Activated T-helper 1 cell treated with Interleukin-2 at 50 U/mL for 16 hours (primary cell): Measurements from ENCODE around the gene CACNB2.

Source experiments
- DNase-seq: peaks from one replicate; pipeline ENCODE4 v3.0.0-alpha.2; 2020; ENCODE audit warnings: low read depth

Gene CACNB2

DNA sequence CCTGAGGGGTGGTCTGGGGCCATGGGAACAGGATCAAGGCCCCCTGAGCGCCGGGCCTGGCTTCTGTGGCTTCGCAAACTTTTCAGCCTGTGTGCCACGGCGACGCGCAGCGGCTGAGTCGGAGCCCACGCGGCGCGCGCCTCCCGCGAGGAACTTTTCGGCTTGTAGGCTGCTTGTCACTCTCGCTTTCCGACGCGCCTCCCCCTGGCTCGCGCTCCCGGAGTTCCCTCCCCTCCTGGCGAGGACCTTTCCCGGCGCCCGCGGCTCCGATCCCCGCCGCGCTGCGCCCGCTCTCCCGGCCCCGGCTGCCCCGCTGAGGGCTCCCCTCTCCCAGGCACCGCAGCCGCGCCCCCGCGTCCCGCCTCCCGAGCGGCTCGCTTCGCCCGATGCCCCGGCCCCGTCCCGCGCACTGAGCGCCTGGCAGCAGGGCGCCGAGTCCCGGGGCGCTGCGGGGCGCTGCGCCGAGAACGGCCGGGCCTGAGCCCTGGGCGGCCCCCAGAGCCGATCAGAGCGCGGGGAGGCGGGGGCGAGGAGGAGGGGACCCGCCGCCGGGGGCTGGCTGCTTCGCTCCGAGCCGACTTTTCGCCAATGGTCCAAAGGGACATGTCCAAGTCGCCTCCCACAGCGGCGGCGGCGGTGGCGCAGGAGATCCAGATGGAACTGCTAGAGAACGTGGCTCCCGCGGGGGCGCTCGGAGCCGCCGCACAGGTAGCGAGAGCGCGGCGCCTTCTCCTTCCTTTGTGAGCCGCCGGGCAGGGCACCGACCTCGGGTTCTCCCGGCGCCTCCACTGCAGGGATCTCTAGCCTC, at the start of gene CACNB2:
TSS of gene CACNB2 (plus strand) at position 276 of the 808 bp plus-strand sequence.
- DNase-seq: no peak

DNA sequence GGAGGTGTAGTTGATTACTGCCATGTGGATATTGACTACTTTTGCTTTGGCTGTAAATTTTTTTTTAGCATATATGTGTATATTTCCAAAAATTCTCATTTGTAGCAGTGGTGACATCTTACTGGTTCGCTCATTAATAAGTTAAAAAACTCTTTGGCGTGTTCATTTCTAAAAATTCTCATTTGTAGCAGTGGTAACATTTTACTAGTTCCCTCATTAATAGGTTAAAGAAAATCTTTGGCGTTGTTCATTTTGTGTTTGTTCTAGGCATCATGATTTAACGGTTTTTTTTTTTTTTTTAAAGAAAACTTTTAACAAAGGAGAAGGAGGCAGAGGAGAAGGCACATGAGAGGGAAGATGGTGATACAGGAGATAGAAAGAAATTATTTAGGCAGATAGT, 45.9 kb upstream of the CACNB2 start:
- DNase-seq: no peak

DNA sequence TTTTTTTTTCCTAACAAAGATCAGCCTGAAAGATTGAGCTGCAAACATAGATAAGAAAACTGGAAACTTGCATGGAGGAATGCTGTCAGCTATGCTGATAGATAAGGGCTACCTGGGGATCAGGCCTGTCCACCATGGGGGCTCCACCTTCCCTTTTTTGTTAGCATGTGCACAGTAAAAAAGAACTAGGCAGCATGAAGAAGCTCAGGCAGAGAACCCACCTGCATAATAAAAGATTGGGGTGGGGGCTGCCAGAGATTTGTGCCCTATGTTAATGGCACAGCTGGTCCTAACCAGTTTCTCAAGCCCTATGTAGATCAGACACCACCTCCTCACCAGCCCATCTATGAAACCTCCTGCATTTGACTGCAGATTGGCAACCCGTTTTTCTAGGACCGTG, 45.4 kb upstream of the CACNB2 start:
- DNase-seq: no peak

DNA sequence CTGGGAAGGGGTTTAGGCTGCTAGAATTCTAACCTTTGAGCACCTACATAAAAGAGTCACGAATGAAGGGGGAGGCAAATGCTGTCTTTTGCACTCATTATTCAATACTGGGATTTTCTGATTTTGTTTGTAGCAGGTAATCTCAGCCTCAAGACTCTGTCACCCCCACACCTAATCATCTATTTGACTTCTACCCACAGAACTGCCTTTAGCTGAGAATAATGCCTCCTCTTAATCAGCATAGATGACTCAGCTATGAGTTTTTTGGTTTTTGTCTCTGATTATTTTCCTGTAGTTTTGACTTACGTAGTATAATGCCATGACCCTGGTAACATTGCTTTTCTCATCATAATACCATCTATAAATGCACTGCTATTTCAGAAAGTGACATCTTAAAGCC, 42.7 kb upstream of the CACNB2 start:
- DNase-seq: no peak

DNA sequence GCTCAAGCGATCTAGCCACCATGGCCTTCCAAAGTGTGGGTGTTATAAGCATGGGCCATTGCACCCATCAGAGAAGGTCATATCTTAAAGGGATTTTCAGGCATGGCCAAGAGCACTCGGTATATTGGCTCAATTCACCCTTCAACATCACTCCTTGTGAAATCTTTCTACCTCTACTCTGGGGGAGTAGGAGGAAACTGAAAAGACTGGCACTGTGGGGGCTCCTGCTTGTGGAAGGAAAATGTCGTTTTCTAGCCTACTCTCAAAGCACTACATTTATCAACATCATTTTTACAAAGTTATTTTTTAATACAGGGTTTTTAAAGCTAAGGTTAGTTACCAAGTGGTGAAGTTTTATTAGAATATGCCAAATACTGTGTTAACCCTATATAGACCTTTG, 42.0 kb upstream of the CACNB2 start:
- DNase-seq: no peak

DNA sequence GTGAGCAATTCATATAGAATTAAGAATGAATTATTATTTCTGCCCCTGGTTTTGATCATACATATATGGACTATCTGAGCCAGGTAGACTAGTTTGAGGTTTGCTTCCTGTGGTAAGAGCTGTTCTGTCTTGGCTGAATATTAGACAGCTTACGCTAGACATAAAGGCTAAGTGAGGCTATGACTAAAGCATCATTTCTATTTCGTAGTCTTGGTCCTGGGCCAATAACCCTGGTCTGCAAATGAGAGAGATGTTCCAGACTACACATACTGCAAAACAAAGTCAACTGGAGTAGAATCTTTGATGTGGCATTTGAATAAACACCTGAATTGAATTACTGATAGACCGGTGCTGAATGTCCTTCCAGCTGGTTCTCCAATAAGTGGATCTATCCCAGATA, 40.8 kb upstream of the CACNB2 start:
- DNase-seq: no peak

DNA sequence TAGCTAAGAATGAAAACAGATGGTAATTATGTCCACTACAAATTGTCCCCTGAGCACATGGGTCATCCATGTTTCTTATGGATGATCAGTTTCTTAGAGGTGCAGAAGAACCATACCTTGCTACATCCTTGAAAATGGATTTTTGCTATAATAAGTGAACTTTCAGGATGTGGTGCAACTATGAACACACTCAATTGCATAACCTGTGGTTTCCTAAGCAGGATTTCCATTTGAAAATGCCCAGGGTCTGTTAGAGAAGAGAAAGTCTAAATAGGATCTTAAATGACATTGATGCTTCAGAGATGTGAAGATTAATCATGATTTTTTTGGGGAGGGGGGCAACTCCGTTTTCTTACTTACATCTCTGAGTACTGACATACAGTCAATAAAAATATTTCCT, 39.6 kb upstream of the CACNB2 start:
- DNase-seq: no peak

DNA sequence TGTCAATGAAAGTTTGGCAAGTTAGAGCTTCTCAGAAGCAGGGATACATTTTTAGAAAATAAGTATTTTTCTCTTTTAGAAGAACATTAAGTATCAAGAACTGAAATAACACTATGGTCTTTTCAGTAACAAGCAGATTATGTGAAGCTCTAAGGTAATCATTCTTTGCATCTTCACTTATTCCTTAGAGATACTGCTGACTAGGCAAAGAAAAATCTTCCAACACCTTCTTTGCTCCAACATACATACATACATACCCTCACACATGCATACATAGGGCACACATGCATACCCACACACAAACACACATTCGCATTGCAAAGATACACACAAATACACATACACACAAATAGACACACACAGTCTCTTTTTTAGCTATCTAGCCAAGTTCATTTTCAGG, 37.8 kb upstream of the CACNB2 start:
- no peak for DNase-seq

DNA sequence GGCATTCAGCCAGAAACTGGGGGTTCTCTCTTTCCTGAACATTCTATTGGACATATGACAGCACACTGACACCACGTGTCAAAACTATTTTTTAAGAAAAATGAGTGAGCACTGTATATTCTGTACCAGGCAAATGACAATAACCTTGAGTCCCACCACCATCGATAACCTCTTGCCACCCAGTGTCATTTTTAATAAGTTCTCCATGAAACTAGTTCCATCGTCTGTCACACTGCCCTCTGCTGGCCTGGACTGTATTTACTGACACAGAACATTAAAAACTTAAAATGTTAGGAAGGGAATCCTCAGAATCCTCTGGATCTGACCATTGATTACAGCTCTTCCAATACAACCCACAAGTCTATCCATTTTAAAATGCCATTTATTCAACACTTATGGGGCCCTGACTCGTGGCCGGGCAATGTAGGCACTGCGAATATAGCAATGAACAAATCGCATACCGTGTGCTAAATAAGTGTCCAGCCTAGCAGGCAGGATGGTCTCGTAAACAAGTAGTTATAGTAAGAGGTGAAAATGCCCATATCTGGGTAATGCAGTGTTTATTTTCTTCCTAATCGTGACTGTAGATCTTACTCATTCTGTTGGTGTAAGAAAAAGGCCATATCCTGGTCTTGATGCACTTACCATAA, 35.9 kb upstream of the CACNB2 start:
- DNase-seq: no peak

DNA sequence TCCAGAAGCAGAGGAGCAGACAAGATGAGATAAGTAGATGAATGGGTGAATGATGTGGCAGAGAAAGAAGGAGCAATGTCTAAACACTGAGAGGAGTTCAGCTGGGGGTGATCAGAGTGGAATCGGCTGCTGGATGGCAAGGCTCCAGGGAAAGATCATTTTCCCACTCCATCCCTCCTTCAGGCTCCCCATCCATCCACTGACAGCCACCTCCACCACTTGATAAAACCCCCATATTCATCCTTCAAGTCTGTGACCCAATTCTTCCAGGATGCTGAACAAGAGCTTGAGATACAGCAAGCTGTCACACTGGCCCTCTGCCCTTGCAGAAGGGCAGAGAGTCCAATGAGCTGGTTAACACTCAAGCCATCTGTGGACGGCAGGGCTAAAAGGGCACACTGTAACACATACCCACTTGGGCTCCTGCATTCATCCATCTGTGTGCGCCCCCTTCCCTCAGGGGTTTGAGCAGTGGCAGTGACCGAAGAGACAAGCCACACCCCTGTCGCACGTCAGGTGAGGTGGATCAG, 30.8 kb upstream of the CACNB2 start:
- DNase-seq: no peak

DNA sequence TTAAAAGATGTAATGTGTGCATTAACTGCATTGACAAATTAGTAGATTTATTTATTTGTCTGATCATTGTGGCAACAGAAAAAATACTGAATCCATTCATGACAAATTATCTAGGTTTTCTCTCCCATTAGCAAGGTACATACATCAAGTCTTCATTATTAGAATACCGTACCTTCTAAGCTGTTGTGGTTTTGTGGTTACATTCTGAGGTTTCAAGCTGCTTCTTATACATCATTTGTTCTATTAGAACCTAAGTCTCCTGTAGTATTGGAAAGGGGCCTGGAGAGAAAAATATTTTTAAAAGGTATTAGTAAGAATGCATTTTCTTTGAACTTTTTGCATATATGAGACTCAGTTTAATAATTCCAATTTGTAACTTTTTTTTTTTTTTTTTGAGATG, 26.3 kb upstream of the CACNB2 start:
- no peak for DNase-seq

DNA sequence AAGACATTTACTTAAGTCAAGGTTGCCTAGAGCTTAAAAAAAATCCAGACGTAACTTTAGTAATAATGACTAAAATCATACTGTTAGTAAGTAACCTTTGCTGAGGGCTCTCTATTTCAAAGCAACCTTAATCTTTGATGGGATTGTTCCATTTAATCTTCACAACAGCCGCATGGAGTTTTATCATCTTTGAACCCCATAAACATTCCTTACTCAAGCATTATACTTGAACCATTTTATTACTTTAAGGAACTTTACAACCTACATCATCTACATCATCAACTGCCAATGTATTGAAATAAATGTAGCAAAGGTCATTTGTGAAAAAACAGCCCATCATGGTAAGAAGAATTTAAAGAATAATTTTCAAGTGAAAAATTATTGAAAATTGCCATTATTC, 22.9 kb upstream of the CACNB2 start:
- no peak for DNase-seq

DNA sequence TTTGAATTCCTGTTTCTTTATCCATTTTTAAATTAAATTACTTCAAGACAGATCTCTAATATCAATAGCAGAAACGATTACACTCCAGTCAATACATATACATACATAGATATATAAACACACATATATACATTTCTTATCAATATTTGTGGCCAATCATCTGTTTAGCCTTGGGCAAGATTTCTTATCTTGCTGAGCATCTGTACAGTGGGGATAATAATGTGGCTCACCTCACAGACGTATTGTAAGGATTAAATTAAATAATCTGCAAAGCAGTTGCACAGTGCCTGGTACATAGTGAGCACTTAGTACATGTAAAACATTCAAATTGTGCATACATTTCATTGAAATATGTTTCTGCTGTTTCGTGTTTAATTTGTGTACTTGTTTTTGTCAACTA, 17.5 kb upstream of the CACNB2 start:
- no peak for DNase-seq

DNA sequence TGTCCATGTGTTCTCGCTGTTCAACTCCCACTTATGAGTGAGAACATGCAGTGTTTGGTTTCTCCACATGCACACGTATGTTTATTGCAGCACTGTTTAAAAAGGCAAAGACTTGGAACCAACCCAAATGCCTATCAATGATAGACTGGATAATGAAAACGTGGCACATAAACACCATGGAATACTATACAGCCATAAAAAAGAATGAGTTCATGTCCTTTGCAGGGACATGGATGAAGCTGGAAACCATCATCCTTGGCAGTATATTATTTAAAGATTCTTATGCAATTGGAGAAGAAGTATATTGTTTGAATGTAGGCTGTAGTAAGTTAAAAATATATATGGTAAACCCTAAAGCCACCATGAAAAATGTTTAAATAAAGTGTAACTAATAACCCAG, 7.2 kb upstream of the CACNB2 start:
- DNase-seq: no peak

DNA sequence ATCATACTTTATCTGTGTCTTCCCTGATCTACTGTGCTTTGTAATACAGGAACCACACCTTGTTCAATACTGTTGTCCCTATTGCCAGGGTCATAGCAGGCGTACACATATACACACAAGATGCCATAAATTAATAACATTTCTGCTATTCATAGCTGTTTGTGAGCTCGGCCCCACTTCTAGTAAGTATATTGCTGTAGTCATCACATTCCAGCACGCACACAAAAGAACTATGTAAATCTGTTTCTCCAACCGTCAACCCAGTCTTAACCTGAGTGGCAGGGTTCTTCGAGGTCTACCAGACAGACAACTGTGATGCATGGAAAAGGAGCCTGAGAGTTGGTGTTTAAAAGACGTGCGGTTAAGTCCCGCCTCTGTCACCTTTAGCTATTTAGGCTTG, 5.7 kb upstream of the CACNB2 start:
- no peak for DNase-seq

DNA sequence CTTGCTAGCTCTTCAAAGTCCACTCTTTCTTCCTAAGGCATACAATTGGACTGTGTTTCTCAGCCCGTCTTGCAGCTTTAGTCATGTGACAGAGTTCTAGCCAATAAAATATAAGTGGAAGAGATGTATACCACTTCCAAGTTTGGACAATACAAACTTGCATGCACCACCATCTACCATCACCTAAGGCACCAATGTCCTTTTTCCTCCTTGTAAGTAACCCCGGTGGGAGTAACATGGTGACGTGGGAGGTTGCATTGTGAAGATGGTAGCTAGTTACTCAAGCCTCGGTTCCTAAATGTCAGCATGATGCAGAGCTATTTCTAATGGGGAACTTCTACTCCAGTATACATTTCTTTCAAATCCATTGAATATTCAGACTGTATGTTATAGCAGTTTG, 5.3 kb upstream of the CACNB2 start:
- no peak for DNase-seq

DNA sequence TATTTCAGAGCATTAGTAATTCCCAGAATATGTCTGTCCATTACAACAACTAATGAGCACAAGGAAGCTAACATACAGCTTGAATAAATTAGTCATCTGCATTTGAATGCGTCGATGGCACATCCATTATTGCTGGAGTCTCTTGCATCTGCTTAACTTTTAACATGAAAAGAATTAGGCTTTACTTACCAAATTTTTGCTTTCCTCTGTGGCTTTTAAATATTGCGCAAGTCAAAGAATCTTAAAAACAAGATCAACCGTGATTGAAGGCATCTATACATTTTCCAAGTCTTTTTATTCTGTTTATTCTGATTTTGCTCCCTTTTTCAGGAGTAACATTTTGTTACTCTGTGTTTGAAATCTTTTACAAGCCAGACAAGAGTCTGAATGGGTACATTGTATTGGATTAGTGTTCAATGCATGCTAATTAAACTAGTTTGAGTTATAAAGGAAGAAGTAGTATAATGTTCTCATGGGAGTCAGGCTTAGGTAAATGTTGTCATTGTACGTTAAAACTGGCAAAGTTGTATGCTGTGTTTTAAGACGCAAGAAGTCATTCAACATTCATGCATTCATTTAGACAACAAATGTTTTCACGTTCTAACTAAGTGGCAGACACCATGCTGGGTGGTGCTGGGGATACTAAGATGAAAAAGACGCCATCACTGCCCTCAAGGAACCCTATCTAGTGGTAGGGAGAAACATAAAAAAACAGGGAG, 4.0 kb upstream of the CACNB2 start:
- no peak for DNase-seq

DNA sequence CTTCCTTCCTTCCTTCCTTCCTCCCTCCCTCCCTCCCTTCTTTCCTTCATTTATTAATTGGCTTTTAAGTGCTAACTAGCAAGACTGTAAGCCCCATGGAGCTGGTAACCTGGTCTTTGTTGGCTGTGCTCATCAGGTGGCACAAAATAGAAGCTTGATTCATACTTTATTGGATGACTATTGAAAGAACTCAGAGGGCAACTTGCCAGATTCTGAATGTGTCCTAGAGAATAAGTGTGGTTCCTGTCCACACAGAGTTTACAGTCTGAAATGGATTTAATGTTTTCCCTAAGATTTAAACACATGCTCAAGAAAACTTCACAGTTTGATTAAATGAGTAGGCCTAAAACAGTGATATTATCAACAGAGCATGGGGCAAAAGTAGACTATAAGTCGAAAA, 3.1 kb upstream of the CACNB2 start:
- DNase-seq: no peak

DNA sequence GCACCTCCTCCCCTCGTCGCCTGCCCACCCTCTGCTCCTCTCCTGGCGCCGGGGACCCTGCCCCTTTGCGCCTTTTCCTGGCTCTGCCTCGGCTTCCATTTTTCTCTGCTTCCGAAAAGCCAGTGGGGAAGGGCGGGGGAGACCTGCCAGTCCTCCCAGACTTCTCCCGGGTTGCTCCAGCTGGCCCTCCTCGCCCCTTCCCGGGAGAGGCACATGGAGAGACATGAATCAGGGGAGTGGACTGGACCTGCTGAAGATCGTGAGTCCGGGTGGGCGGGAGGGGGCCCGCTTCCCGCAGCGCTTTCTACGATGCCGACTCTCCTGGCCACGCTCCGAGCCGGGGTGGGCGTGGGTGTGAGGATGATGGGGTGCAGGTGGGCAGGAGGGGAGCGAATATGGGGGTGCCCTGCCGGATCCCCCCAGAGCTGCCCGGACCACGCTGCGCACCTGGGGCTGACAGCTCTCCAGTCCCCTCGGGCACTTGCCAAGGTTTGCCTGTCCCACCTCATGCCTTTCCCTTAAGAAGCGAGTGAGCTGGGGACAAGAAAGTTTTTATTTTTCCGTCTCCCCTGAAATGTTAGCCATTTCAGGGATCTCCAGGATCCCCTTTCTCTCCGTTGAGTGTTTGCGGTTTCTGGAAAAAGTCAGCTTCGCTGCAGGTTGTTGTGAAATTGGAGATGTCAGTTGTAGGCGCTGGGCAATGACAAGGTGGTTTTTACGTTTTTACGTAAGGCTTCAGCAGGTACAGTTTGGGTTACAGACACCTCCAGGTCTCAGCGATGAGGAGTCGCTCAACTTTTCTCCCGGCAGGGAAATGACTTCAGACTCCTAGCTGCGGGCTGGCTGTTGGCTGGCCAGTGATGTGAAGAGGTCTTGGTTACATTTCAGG, 977 bp downstream of the CACNB2 start:
- DNase-seq: no peak

DNA sequence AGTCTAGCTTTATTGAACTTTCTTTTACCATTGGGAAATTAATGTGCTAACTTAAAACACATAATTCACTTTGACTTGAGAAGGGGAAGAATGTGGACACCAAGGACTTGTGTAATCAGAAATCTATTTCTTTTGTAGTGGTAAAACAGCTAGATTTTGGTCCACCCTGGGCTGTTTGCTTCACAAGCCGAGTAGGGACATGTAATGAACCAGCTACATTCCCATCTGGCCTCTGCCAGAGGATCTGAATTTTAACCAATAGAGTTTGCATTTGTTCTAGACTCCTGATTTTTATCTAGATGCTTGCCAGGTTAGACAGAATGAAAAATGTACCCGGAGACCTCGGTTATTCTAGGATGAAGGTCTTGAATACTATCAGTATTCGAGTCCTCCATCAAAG, 1.9 kb downstream of the CACNB2 start:
- DNase-seq: no peak

DNA sequence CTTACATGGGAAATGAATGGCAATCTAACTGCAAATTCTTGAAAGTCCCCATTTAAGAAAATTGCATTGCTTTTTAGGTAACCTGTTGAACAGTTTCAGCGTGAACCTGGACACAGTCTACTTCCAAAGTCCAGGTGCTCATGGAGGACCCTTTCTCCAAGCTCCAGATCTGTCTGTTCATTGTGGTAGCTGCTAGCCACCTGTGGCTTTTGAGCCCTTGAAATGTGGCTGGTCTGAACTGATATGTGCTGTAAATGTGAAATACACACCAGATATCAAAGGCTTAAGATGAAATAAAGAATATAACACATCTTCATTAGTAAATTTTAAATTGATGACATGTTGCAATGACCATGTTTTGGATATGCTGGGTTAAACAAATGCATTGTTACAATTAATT, 4.2 kb downstream of the CACNB2 start:
- no peak for DNase-seq

DNA sequence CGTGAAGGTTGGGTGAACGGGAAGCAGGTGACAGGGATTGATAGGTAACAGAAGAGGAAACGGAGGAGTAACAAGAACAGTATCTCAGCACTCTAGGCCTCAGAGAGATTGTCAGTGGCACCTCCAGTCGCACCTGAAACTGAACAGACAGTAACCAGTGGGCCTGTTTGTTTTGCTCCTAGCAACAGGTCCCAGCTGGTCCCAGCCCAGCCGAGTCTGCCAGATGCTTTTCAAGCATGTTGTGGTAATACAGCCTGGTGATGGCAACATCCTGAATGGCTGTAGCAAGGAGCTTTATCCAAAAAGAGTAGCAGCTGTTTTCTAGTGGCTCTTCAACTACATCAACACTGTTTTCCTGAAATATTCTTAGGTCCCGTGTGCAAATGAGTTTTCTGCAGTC, 4.7 kb downstream of the CACNB2 start:
- DNase-seq: no peak
